Endothelial cell of umbilical vein (primary cell): ENCODE measurements around the gene B3GALNT2. TPM values are rescaled to one million over a fixed set of nuclear protein-coding genes. Genes with fewer than 3 reads are reported as not detected.

Source experiments
- BruUV-seq: library from RNA; stranded (reverse); fragments of 400-500 nt; replicated peaks from 2 replicates; lab custom pipeline; 2021; lab: Mats Ljungman, UMichigan
- CTCF ChIA-PET: fragments of 300-600, 350-600 bp; sonication (Branson Sonifier 250); formaldehyde crosslinking; loops from one replicate; lab custom pipeline; 2021; ENCODE audit warnings: antibody characterized with exemption, inconsistent platforms; lab: Charles Lee
- POLR2A ChIA-PET: fragments of 300-600, 350-600 bp; sonication (Branson Sonifier 250); formaldehyde crosslinking; loops from one replicate; lab custom pipeline; 2021; ENCODE audit warnings: antibody characterized with exemption, inconsistent platforms; lab: Charles Lee
- DNase-seq: peaks from one replicate; pipeline ENCODE4 v3.0.0-alpha.2; 2011; ENCODE audit warnings: low read depth, low spot score
- FAIRE-seq: peaks from 2 replicates; lab custom pipeline; 2011; peaks lifted over from hg19 to GRCh38; lab: Jason Lieb, UNC
- H2AFZ ChIP-seq: 2 replicates; pipeline ENCODE4 v1.6.0; 2012; ENCODE audit warnings: low read depth, low read length, control low read depth, inconsistent platforms
- H3K27ac ChIP-seq: 2 replicates; pipeline ENCODE4 v1.5.1; 2011; ENCODE audit warnings: low read depth, mild to moderate bottlenecking, control low read depth, low read length, moderate library complexity; ENCODE audit not compliant: insufficient read depth
- H3K27me3 ChIP-seq, 2 experiments: 2 replicates each; pipeline versions ENCODE4 v1.6.0 to v1.6.1; 2011; ENCODE audit warnings: low read length in 2 of 2, mixed read lengths in 1 of 2; ENCODE audit not compliant: control insufficient read depth in 2 of 2, insufficient read depth in 2 of 2
- H3K36me3 ChIP-seq, 2 experiments: 2 replicates in 1 of 2; 3 replicates in 1 of 2; pipeline ENCODE4 v1.5.1; 2011; ENCODE audit warnings: low read length in 2 of 2, mild to moderate bottlenecking in 1 of 2, moderate library complexity in 1 of 2; ENCODE audit not compliant: control insufficient read depth in 2 of 2, insufficient read depth in 2 of 2; ENCODE audit errors: extremely low read depth in 1 of 2
- H3K4me1 ChIP-seq: 3 replicates; pipeline ENCODE4 v1.5.1; 2011; ENCODE audit warnings: mild to moderate bottlenecking, low read length; ENCODE audit not compliant: control insufficient read depth, insufficient read depth; ENCODE audit errors: extremely low read depth
- H3K4me2 ChIP-seq: 2 replicates; pipeline ENCODE4 v1.6.1; 2011; ENCODE audit warnings: low read length, control low read depth, mixed read lengths; ENCODE audit not compliant: insufficient read depth
- H3K4me3 ChIP-seq, 3 experiments: fragments of 200-600 bp in 1 of 3; sonication (generic), shearing (Covaris generic) in 1 of 3; replicated peaks in 1 of 3; 2 replicates each; pipeline ENCODE4 v1.5.1; 2011 to 2016; ENCODE audit warnings: control low read depth in 3 of 3, low read length in 3 of 3, mild to moderate bottlenecking in 2 of 3, inconsistent platforms in 1 of 3, low read depth in 1 of 3, moderate library complexity in 1 of 3; ENCODE audit not compliant: insufficient read depth in 1 of 3
- H3K79me2 ChIP-seq: 2 replicates; pipeline ENCODE4 v1.6.0; 2012; ENCODE audit warnings: low read length, inconsistent platforms; ENCODE audit not compliant: control insufficient read depth, insufficient read depth
- H3K9ac ChIP-seq: replicated peaks from 2 replicates; pipeline ENCODE3; 2011; ENCODE audit warnings: low read length, control low read depth; ENCODE audit not compliant: insufficient read depth; ENCODE audit errors: extremely low read depth
- H3K9me1 ChIP-seq: replicated peaks from 3 replicates; pipeline ENCODE4 v1.6.0; 2011; ENCODE audit warnings: mild to moderate bottlenecking, low read length; ENCODE audit not compliant: control insufficient read depth, insufficient read depth; ENCODE audit errors: extremely low read depth
- H3K9me3 ChIP-seq: replicated peaks from 2 replicates; pipeline ENCODE4 v1.5.1; 2012; ENCODE audit warnings: low read length, inconsistent platforms; ENCODE audit not compliant: control insufficient read depth, insufficient read depth
- H4K20me1 ChIP-seq: replicated peaks from 2 replicates; pipeline ENCODE3; 2011; ENCODE audit warnings: mild to moderate bottlenecking, low read length; ENCODE audit not compliant: control insufficient read depth, insufficient read depth; ENCODE audit errors: extremely low read depth
- CTCF ChIP-seq, 2 donors: IDR thresholded peaks; 1 replicate in 1 of 2; 2 replicates in 1 of 2; pipeline ENCODE4 v1.5.1; 2011; ENCODE audit warnings: low read length in 2 of 2, mild to moderate bottlenecking in 2 of 2, moderate library complexity in 2 of 2, control low read depth in 1 of 2, inconsistent platforms in 1 of 2, low read depth in 1 of 2; ENCODE audit not compliant: insufficient read depth in 1 of 2; ENCODE audit errors: extremely low read depth in 1 of 2
- EZH2 ChIP-seq: IDR thresholded peaks from 2 replicates; pipeline ENCODE4 v1.6.1; 2012; ENCODE audit warnings: borderline replicate concordance, low read depth, mild to moderate bottlenecking, moderate library complexity, low read length, inconsistent platforms; ENCODE audit not compliant: severe bottlenecking
- FOS ChIP-seq: IDR thresholded peaks from 2 replicates; pipeline ENCODE4 v1.6.1; 2011; ENCODE audit warnings: mild to moderate bottlenecking, low read length, moderate library complexity, borderline replicate concordance; ENCODE audit not compliant: insufficient read depth
- GATA2 ChIP-seq: IDR thresholded peaks from 2 replicates; pipeline ENCODE4 v1.7.0; 2011; ENCODE audit warnings: low read depth, mild to moderate bottlenecking, moderate library complexity, mixed read lengths, low read length; ENCODE audit not compliant: insufficient read length, insufficient read depth
- JUN ChIP-seq: IDR thresholded peaks from 2 replicates; pipeline ENCODE4 v1.6.1; 2011; ENCODE audit warnings: borderline replicate concordance, low read depth; ENCODE audit not compliant: insufficient read length, insufficient read depth
- MAX ChIP-seq: IDR thresholded peaks from 2 replicates; pipeline ENCODE4 v1.6.1; 2011; ENCODE audit not compliant: insufficient read depth, insufficient read length
- MYC ChIP-seq: IDR thresholded peaks from one replicate; pipeline ENCODE4 v1.6.1; 2011; ENCODE audit warnings: mild to moderate bottlenecking, low read depth, low read length
- POLR2A ChIP-seq: IDR thresholded peaks from 2 replicates; pipeline ENCODE4 v1.6.1; 2012; ENCODE audit warnings: low read depth, mild to moderate bottlenecking, control low read depth, low read length
- POLR2AphosphoS5 ChIP-seq: IDR thresholded peaks from 2 replicates; pipeline ENCODE4 v1.6.1; 2012; ENCODE audit warnings: low read depth, mild to moderate bottlenecking, control low read depth, low read length, moderate library complexity; ENCODE audit not compliant: insufficient read depth
- dilution Hi-C: fragments of 300-500 bp; cut with MboI; formaldehyde crosslinking; loops from one replicate; pipeline ENCODE4 v1.15.0; 2019; ENCODE audit warnings: low sequenced_read_pairs; ENCODE audit not compliant: extremely low pct_ligation_motif_present
- intact Hi-C: fragments of 100-400 bp; cut with micrococcal nuclease; formaldehyde crosslinking; loops from one replicate; pipeline ENCODE4 v1.10.0; 2022
- polyA plus RNA-seq, 4 experiments: library from polyadenylated mRNA; depleted of rRNA in 3 of 4; stranded (reverse) in 3 of 4; unstranded in 1 of 4; fragments of >200 nt; gene quantifications; 2 replicates each; pipeline versions ENCODE4 v1.2.1 to v1.2.3, GENCODE V29; 2011 to 2012; ENCODE audit warnings: missing spikeins in 1 of 4
- total RNA-seq: library from RNA; stranded (reverse); gene quantifications from 2 replicates; pipeline ENCODE4 v1.2.3, GENCODE V29; 2021

The B3GALNT2 gene
- total and polyA plus RNA-seq, 2 donors (not counting 3 experiments of a cell fraction or from before 2014, with no cell fraction given), result 12.0 to 32.2 TPM

DNA sequence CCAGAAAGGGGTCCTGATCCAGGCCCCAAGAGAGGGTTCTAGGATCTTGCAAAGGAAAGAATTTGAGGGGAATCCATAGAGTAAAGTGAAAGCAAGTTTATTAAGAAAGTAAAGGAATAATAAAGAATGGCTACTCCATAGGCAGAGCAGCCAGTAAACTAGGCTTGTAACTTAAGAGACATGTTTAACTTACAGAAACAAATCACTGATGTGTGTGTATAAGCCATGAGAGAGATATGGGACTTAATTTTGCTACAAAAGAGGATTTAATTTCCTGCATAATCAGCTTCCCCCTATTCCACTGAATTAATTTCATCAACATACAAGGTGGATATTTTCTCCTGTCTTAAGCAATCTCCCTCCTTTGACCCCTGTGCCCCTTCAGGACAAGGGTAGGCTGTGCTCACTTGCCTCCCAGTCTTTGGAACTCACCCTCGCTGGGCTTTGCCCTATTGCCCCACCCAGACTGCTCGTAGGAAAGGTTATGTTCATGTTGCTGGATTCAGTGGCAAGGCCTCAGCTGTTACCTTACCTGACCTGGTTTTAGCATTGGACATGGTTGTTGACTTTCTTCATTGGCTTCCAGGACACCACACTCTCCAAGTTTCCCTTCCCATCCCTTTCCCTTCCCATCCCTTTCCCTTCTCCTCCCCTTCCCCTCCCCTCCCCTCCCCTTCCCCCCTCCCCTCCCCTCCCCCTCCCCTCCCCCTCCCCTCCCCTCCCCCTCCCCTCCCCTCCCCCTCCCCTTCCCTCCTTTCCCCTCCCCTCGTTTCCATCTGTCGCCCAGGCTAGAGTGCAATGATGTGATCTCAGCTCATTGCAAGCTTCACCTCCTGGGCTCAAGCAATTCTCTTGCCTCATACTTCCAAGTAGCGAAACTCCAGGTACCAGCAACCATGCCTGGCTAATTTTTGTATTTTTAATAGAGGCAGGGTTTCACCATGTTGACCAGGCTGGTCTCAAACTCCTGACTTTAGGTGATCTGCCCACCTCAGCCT lies 92.5 kb downstream of the B3GALNT2 start:
- intact Hi-C loops (no loop called here), dilution Hi-C loops (no loop called here)
- Histone ChIP-seq H3K27me3 (no peaks in the 10 kb centered on the region), H3K4me3 (no peak overlapping the region), H3K4me1 (no peaks in the 10 kb centered on the region), H3K36me3 (no peaks in the 10 kb centered on the region), H4K20me1 (no peaks in the 10 kb centered on the region), H3K9me3 (no peaks in the 10 kb centered on the region), H3K9ac (no peak overlapping the region), H2AFZ (no peak overlapping the region), H3K79me2 (no peaks in the 10 kb centered on the region), H3K9me1 (no peaks in the 10 kb centered on the region), H3K27ac (no peak overlapping the region), H3K4me2 (no peak overlapping the region)
- no peak for DNase-seq
- no peak for TF ChIP-seq GATA2
- no peak for TF ChIP-seq JUN
- no peak for TF ChIP-seq EZH2
- TF ChIP-seq POLR2AphosphoS5, result no peak
- no peak for TF ChIP-seq FOS
- TF ChIP-seq MAX, result no peak
- TF ChIP-seq MYC, result no peak
- no peak for TF ChIP-seq CTCF (IDR thresholded peaks at IDR 0.05; ENCODE audit: extremely low read depth in 1 of 2, insufficient read depth in 1 of 2, low read depth in 1 of 2, low read length in 2 of 2)
- no peak for TF ChIP-seq POLR2A
- ChIA-PET POLR2A (interaction anchor here (0.8 kb wide), 1 partner anchor 84 kb away, joined by 3 read pairs; the partner anchor contains the start of genes ARID4B and GGPS1), CTCF (no interaction called here)
- FAIRE-seq, result no peak
- no TSS peak for BruUV-seq
